HL-60 (cell line): ENCODE results near the gene PIK3CG.

Experiments used
- POLR2AphosphoS5 ChIP-seq: IDR thresholded peaks from 2 replicates; pipeline ENCODE4 v1.6.1; 2012; ENCODE audit warnings: low read depth
- SPI1 ChIP-seq: IDR thresholded peaks from 2 replicates; pipeline ENCODE4 v1.6.1; 2012; ENCODE audit warnings: low read depth, mild to moderate bottlenecking, borderline replicate concordance
- TF ChIP-seq, protein P1 (sequence below): IDR thresholded peaks from one replicate; pipeline ENCODE4 v1.5.1; 2011; ENCODE audit warnings: low read length, control low read depth, inconsistent platforms; ENCODE audit not compliant: insufficient read depth
- TF ChIP-seq, protein P2 (sequence below): IDR thresholded peaks from 2 replicates; pipeline ENCODE4 v1.6.1; 2012; ENCODE audit warnings: low read depth; ENCODE audit not compliant: insufficient replicate concordance

DNA sequence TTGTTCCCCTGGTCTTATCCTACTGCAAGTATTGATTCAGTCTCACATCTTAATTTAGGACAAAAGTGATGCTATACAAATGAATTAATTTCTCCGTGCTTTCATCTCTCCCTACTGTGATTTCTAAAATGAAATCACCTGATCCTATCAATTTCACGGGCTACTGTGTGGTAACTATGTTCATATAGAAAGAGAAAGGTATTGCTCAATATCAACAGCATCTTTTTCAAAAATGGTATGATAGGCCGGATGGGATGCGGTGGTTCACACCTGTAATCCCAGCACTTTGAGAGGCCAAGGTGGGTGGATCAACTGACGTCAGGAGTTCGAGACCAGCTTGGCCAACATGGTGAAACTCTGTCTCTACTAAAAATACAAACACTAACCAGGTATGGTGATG lies 71.2 kb downstream of the PIK3CG start:
- TF ChIP-seq SPI1: no peak
- TF ChIP-seq, protein P1, sequence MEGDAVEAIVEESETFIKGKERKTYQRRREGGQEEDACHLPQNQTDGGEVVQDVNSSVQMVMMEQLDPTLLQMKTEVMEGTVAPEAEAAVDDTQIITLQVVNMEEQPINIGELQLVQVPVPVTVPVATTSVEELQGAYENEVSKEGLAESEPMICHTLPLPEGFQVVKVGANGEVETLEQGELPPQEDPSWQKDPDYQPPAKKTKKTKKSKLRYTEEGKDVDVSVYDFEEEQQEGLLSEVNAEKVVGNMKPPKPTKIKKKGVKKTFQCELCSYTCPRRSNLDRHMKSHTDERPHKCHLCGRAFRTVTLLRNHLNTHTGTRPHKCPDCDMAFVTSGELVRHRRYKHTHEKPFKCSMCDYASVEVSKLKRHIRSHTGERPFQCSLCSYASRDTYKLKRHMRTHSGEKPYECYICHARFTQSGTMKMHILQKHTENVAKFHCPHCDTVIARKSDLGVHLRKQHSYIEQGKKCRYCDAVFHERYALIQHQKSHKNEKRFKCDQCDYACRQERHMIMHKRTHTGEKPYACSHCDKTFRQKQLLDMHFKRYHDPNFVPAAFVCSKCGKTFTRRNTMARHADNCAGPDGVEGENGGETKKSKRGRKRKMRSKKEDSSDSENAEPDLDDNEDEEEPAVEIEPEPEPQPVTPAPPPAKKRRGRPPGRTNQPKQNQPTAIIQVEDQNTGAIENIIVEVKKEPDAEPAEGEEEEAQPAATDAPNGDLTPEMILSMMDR: no peak
- TF ChIP-seq, protein P2, sequence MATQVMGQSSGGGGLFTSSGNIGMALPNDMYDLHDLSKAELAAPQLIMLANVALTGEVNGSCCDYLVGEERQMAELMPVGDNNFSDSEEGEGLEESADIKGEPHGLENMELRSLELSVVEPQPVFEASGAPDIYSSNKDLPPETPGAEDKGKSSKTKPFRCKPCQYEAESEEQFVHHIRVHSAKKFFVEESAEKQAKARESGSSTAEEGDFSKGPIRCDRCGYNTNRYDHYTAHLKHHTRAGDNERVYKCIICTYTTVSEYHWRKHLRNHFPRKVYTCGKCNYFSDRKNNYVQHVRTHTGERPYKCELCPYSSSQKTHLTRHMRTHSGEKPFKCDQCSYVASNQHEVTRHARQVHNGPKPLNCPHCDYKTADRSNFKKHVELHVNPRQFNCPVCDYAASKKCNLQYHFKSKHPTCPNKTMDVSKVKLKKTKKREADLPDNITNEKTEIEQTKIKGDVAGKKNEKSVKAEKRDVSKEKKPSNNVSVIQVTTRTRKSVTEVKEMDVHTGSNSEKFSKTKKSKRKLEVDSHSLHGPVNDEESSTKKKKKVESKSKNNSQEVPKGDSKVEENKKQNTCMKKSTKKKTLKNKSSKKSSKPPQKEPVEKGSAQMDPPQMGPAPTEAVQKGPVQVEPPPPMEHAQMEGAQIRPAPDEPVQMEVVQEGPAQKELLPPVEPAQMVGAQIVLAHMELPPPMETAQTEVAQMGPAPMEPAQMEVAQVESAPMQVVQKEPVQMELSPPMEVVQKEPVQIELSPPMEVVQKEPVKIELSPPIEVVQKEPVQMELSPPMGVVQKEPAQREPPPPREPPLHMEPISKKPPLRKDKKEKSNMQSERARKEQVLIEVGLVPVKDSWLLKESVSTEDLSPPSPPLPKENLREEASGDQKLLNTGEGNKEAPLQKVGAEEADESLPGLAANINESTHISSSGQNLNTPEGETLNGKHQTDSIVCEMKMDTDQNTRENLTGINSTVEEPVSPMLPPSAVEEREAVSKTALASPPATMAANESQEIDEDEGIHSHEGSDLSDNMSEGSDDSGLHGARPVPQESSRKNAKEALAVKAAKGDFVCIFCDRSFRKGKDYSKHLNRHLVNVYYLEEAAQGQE: no peak
- no peak for TF ChIP-seq POLR2AphosphoS5
